NB4 (cell line): ENCODE data around the gene LRRFIP1.
A peak's percentile ranks its signal among the peaks of the same experiment; 100 is the strongest.
"Not testable (repeated sequence)": the region's sequence is repeated elsewhere in the genome, so short reads cannot be mapped to it uniquely, and the experiment has no call there.

Experiments
- DNase-seq: peaks from one replicate; pipeline ENCODE4 v3.0.0; 2010; ENCODE audit warnings: low read depth
- H3K4me3 ChIP-seq: one replicate; pipeline ENCODE4 v1.5.1; 2011; ENCODE audit warnings: mild to moderate bottlenecking, low read depth, low read length, moderate library complexity
- CTCF ChIP-seq: IDR thresholded peaks from one replicate; pipeline ENCODE4 v1.5.1; 2012; ENCODE audit warnings: low read depth, low read length
- MAX ChIP-seq: IDR thresholded peaks from 2 replicates; pipeline ENCODE4 v1.6.1; 2011; ENCODE audit warnings: low read depth, low read length
- MYC ChIP-seq: IDR thresholded peaks from 2 replicates; pipeline ENCODE4 v1.6.1; 2011; ENCODE audit warnings: low read depth, low read length
- POLR2A ChIP-seq: IDR thresholded peaks from 2 replicates; pipeline ENCODE4 v1.6.1; 2011; ENCODE audit warnings: mild to moderate bottlenecking; ENCODE audit not compliant: insufficient read length; ENCODE audit errors: extremely low read depth

The LRRFIP1 gene

GRCh38 chr2:237666606-237667005 lies 39.2 kb downstream of the LRRFIP1 start:
- no peak overlapping the region for H3K4me3 ChIP-seq
- TF ChIP-seq CTCF (no peak), MYC (no peak)
- no peak for DNase-seq

GRCh38 chr2:237667050-237667576 lies 39.7 kb downstream of the LRRFIP1 start:
- not testable (repeated sequence) for DNase-seq, H3K4me3 ChIP-seq
- TF ChIP-seq MAX = peak; percentile 50

GRCh38 chr2:237667893-237668292 lies 40.5 kb downstream of the LRRFIP1 start:
- no peak for DNase-seq
- H3K4me3 ChIP-seq = no peak overlapping the region
- TF ChIP-seq MYC = no peak
- TF ChIP-seq CTCF = no peak
- TF ChIP-seq POLR2A = no peak
- TF ChIP-seq MAX = no peak

- H3K4me3 ChIP-seq = no peak overlapping the region
- TF ChIP-seq CTCF (no peak), MYC (no peak), MAX (no peak), POLR2A (no peak)
Measured at GRCh38 chr2:237668440-237668839, 41.1 kb downstream of the LRRFIP1 start.

GRCh38 chr2:237669283-237669627 lies 41.9 kb downstream of the LRRFIP1 start:
- TF ChIP-seq POLR2A = no peak
- TF ChIP-seq MAX = no peak
- TF ChIP-seq CTCF = no peak
- TF ChIP-seq MYC = no peak
- no peak overlapping the region for H3K4me3 ChIP-seq
- DNase-seq = no peak

More at GRCh38 chr2:237668440-237668839, 41.1 kb downstream of the LRRFIP1 start:
- no peak for DNase-seq

- no peak for DNase-seq
- no peak overlapping the region for H3K4me3 ChIP-seq
- TF ChIP-seq CTCF = no peak
Measured at GRCh38 chr2:237669628-237670392, 42.4 kb downstream of the LRRFIP1 start.
